ENCODE measurements around the gene ZBTB21. TPM values are rescaled to one million over a fixed set of nuclear protein-coding genes. Genes with fewer than 3 reads are reported as not detected.

Gene ZBTB21
- total RNA-seq, 1 donor from 2014 or later, result 3.7 TPM

GRCh38 chr21:41972511-41973205 lies 37.5 kb downstream of the ZBTB21 start:
- Histone ChIP-seq H3K27ac (ENCODE audit: low read depth, low read length) (no peak overlapping the region), H3K27me3 (ENCODE audit: control insufficient read depth in 3 of 3, insufficient read depth in 3 of 3, low read length in 3 of 3) (no peaks in the 10 kb centered on the region), H3K4me3 (ENCODE audit: low read length in 3 of 3) (no peak overlapping the region), H3K4me1 (ENCODE audit: control insufficient read depth in 3 of 3, insufficient read depth in 3 of 3, low read length in 3 of 3) (peaks cover 5 to 10% (median 6%) of the 10 kb centered on the region in 3 donors), H3K9ac (ENCODE audit: low read depth in 1 of 3, low read length in 3 of 3) (no peak overlapping the region), H3K9me3 (ENCODE audit: control insufficient read depth in 3 of 3, low read length in 3 of 3) (no peaks in the 10 kb centered on the region), H3K36me3 (ENCODE audit: control insufficient read depth in 3 of 3, insufficient read depth in 3 of 3, low read length in 3 of 3) (no peaks in the 10 kb centered on the region)

GRCh38 chr21:41971891-41972290 lies 38.3 kb downstream of the ZBTB21 start:
- Histone ChIP-seq H3K27ac (ENCODE audit: low read depth, low read length) (no peak overlapping the region), H3K36me3 (ENCODE audit: control insufficient read depth in 3 of 3, insufficient read depth in 3 of 3, low read length in 3 of 3) (no peaks in the 10 kb centered on the region), H3K9me3 (ENCODE audit: control insufficient read depth in 3 of 3, low read length in 3 of 3) (no peaks in the 10 kb centered on the region), H3K9ac (ENCODE audit: low read depth in 1 of 3, low read length in 3 of 3) (no peak overlapping the region), H3K4me3 (ENCODE audit: low read length in 3 of 3) (no peak overlapping the region), H3K27me3 (ENCODE audit: control insufficient read depth in 3 of 3, insufficient read depth in 3 of 3, low read length in 3 of 3) (no peaks in the 10 kb centered on the region), H3K4me1 (ENCODE audit: control insufficient read depth in 3 of 3, insufficient read depth in 3 of 3, low read length in 3 of 3) (peaks cover 5 to 10% (median 6%) of the 10 kb centered on the region in 3 donors)

- H3K9me3 ChIP-seq (ENCODE audit: control insufficient read depth in 3 of 3, low read length in 3 of 3), result no peaks in the 10 kb centered on the region
Observed at GRCh38 chr21:41970751-41971653, 39.2 kb downstream of the ZBTB21 start.

GRCh38 chr21:41970106-41970391 lies 40.1 kb downstream of the ZBTB21 start:
- H3K4me1 ChIP-seq (ENCODE audit: control insufficient read depth in 3 of 3, insufficient read depth in 3 of 3, low read length in 3 of 3), result peaks cover 5 to 10% (median 6%) of the 10 kb centered on the region in 3 donors
- H3K9ac ChIP-seq (ENCODE audit: low read depth in 1 of 3, low read length in 3 of 3), result no peak overlapping the region
- H3K36me3 ChIP-seq (ENCODE audit: control insufficient read depth in 3 of 3, insufficient read depth in 3 of 3, low read length in 3 of 3), result no peaks in the 10 kb centered on the region
- no peaks in the 10 kb centered on the region for H3K27me3 ChIP-seq (ENCODE audit: control insufficient read depth in 3 of 3, insufficient read depth in 3 of 3, low read length in 3 of 3)
- H3K9me3 ChIP-seq (ENCODE audit: control insufficient read depth in 3 of 3, low read length in 3 of 3), result no peaks in the 10 kb centered on the region
- no peak overlapping the region for H3K4me3 ChIP-seq (ENCODE audit: low read length in 3 of 3)
- no peak overlapping the region for H3K27ac ChIP-seq (ENCODE audit: low read depth, low read length)

More at GRCh38 chr21:41970751-41971653, 39.2 kb downstream of the ZBTB21 start:
- no peak overlapping the region for H3K9ac ChIP-seq (ENCODE audit: low read depth in 1 of 3, low read length in 3 of 3)
- no peaks in the 10 kb centered on the region for H3K36me3 ChIP-seq (ENCODE audit: control insufficient read depth in 3 of 3, insufficient read depth in 3 of 3, low read length in 3 of 3)
- H3K4me3 ChIP-seq (ENCODE audit: low read length in 3 of 3), result no peak overlapping the region
- no peaks in the 10 kb centered on the region for H3K27me3 ChIP-seq (ENCODE audit: control insufficient read depth in 3 of 3, insufficient read depth in 3 of 3, low read length in 3 of 3)
- H3K27ac ChIP-seq (ENCODE audit: low read depth, low read length), result no peak overlapping the region
- H3K4me1 ChIP-seq (ENCODE audit: control insufficient read depth in 3 of 3, insufficient read depth in 3 of 3, low read length in 3 of 3), result peaks cover 5 to 10% (median 6%) of the 10 kb centered on the region in 3 donors

GRCh38 chr21:41967708-41968107 lies 42.5 kb downstream of the ZBTB21 start:
- peaks cover 0 to 8% (median 6%) of the 10 kb centered on the region in 3 donors for H3K27me3 ChIP-seq (ENCODE audit: control insufficient read depth in 3 of 3, insufficient read depth in 3 of 3, low read length in 3 of 3)
- no peaks in the 10 kb centered on the region for H3K9me3 ChIP-seq (ENCODE audit: control insufficient read depth in 3 of 3, low read length in 3 of 3)
- H3K36me3 ChIP-seq (ENCODE audit: control insufficient read depth in 3 of 3, insufficient read depth in 3 of 3, low read length in 3 of 3), result no peaks in the 10 kb centered on the region
- no peak overlapping the region for H3K27ac ChIP-seq (ENCODE audit: low read depth, low read length)
- no peak overlapping the region for H3K4me3 ChIP-seq (ENCODE audit: low read length in 3 of 3)
- H3K4me1 ChIP-seq (ENCODE audit: control insufficient read depth in 3 of 3, insufficient read depth in 3 of 3, low read length in 3 of 3), result no peaks in the 10 kb centered on the region
- H3K9ac ChIP-seq (ENCODE audit: low read depth in 1 of 3, low read length in 3 of 3), result no peak overlapping the region

- Histone ChIP-seq H3K27me3 (ENCODE audit: control insufficient read depth in 3 of 3, insufficient read depth in 3 of 3, low read length in 3 of 3) (peaks cover 0 to 11% (median 6%) of the 10 kb centered on the region in 3 donors), H3K27ac (ENCODE audit: low read depth, low read length) (no peak overlapping the region), H3K4me3 (ENCODE audit: low read length in 3 of 3) (no peak overlapping the region), H3K9ac (ENCODE audit: low read depth in 1 of 3, low read length in 3 of 3) (no peak overlapping the region), H3K36me3 (ENCODE audit: control insufficient read depth in 3 of 3, insufficient read depth in 3 of 3, low read length in 3 of 3) (no peaks in the 10 kb centered on the region), H3K9me3 (ENCODE audit: control insufficient read depth in 3 of 3, low read length in 3 of 3) (no peaks in the 10 kb centered on the region), H3K4me1 (ENCODE audit: control insufficient read depth in 3 of 3, insufficient read depth in 3 of 3, low read length in 3 of 3) (no peaks in the 10 kb centered on the region)
Observed at GRCh38 chr21:41966872-41967621, 43.1 kb downstream of the ZBTB21 start.

GRCh38 chr21:41966041-41966833 lies 43.9 kb downstream of the ZBTB21 start:
- Histone ChIP-seq H3K4me3 (ENCODE audit: low read length in 3 of 3) (no peak overlapping the region), H3K9ac (ENCODE audit: low read depth in 1 of 3, low read length in 3 of 3) (no peak overlapping the region), H3K27me3 (ENCODE audit: control insufficient read depth in 3 of 3, insufficient read depth in 3 of 3, low read length in 3 of 3) (peaks cover 0 to 11% (median 6%) of the 10 kb centered on the region in 3 donors), H3K4me1 (ENCODE audit: control insufficient read depth in 3 of 3, insufficient read depth in 3 of 3, low read length in 3 of 3) (no peaks in the 10 kb centered on the region), H3K27ac (ENCODE audit: low read depth, low read length) (no peak overlapping the region), H3K36me3 (ENCODE audit: control insufficient read depth in 3 of 3, insufficient read depth in 3 of 3, low read length in 3 of 3) (no peaks in the 10 kb centered on the region), H3K9me3 (ENCODE audit: control insufficient read depth in 3 of 3, low read length in 3 of 3) (no peaks in the 10 kb centered on the region)

- H3K9me3 ChIP-seq (ENCODE audit: control insufficient read depth in 3 of 3, low read length in 3 of 3), result no peaks in the 10 kb centered on the region
- H3K27me3 ChIP-seq (ENCODE audit: control insufficient read depth in 3 of 3, insufficient read depth in 3 of 3, low read length in 3 of 3), result peaks cover 0 to 11% (median 8%) of the 10 kb centered on the region in 3 donors
- H3K9ac ChIP-seq (ENCODE audit: low read depth in 1 of 3, low read length in 3 of 3), result no peak overlapping the region
- H3K4me1 ChIP-seq (ENCODE audit: control insufficient read depth in 3 of 3, insufficient read depth in 3 of 3, low read length in 3 of 3), result no peaks in the 10 kb centered on the region
- no peak overlapping the region for H3K27ac ChIP-seq (ENCODE audit: low read depth, low read length)
- H3K36me3 ChIP-seq (ENCODE audit: control insufficient read depth in 3 of 3, insufficient read depth in 3 of 3, low read length in 3 of 3), result no peaks in the 10 kb centered on the region
- H3K4me3 ChIP-seq (ENCODE audit: low read length in 3 of 3), result no peak overlapping the region
Observed at GRCh38 chr21:41965461-41966013, 44.6 kb downstream of the ZBTB21 start.

- no peaks in the 10 kb centered on the region for H3K36me3 ChIP-seq (ENCODE audit: control insufficient read depth in 3 of 3, insufficient read depth in 3 of 3, low read length in 3 of 3)
- peaks cover 0 to 11% (median 8%) of the 10 kb centered on the region in 3 donors for H3K27me3 ChIP-seq (ENCODE audit: control insufficient read depth in 3 of 3, insufficient read depth in 3 of 3, low read length in 3 of 3)
- no peaks in the 10 kb centered on the region for H3K9me3 ChIP-seq (ENCODE audit: control insufficient read depth in 3 of 3, low read length in 3 of 3)
- no peaks in the 10 kb centered on the region for H3K4me1 ChIP-seq (ENCODE audit: control insufficient read depth in 3 of 3, insufficient read depth in 3 of 3, low read length in 3 of 3)
- no peak overlapping the region for H3K4me3 ChIP-seq (ENCODE audit: low read length in 3 of 3)
- H3K9ac ChIP-seq (ENCODE audit: low read depth in 1 of 3, low read length in 3 of 3), result no peak overlapping the region
- no peak overlapping the region for H3K27ac ChIP-seq (ENCODE audit: low read depth, low read length)
Observed at GRCh38 chr21:41965045-41965444, 45.1 kb downstream of the ZBTB21 start.

Data from skeletal muscle tissue (tissue), 4 donors.